OCI-LY3 (cell line): ENCODE data around the gene MRNIP.

Experiments
- H2AFZ ChIP-seq: fragments of 200-600, 300-600 bp; shearing (Covaris generic); 2 replicates; pipeline ENCODE4 v1.6.0; 2014; ENCODE audit warnings: antibody characterized with exemption, low read depth, low read length
- H3K27ac ChIP-seq: fragments of 200-600, 300-600 bp; sonication (generic); 2 replicates; pipeline ENCODE4 v1.5.1; 2014; ENCODE audit warnings: mild to moderate bottlenecking, low read length, moderate library complexity, mixed read lengths
- H3K27me3 ChIP-seq: fragments of 200-600, 300-600 bp; sonication (generic); 2 replicates; pipeline ENCODE4 v1.6.1; 2014; ENCODE audit warnings: low read depth, low read length, mixed read lengths
- H3K36me3 ChIP-seq: fragments of 200-600, 300-600 bp; sonication (generic); replicated peaks from 2 replicates; pipeline ENCODE3; 2014; ENCODE audit warnings: low read depth, low read length, mixed read lengths
- H3K4me1 ChIP-seq: fragments of 300-600, 200-600 bp; sonication (generic); 2 replicates; pipeline ENCODE4 v1.6.1; 2014; ENCODE audit warnings: low read length, mixed read lengths
- H3K4me2 ChIP-seq: fragments of 200-600, 300-600 bp; sonication (generic); 2 replicates; pipeline ENCODE4 v1.6.1; 2014; ENCODE audit warnings: low read length, mixed read lengths
- H3K4me3 ChIP-seq: fragments of 300-600, 200-600 bp; sonication (generic); 2 replicates; pipeline ENCODE4 v1.5.1; 2014; ENCODE audit warnings: antibody characterized with exemption, mild to moderate bottlenecking, low read length, moderate library complexity
- H3K79me2 ChIP-seq: fragments of 300-600, 200-600 bp; shearing (Covaris generic); 2 replicates; pipeline ENCODE4 v1.6.1; 2014; ENCODE audit warnings: mild to moderate bottlenecking, low read length, mixed read lengths
- H3K9ac ChIP-seq: fragments of 300-600, 200-600 bp; shearing (Covaris generic); 2 replicates; pipeline ENCODE4 v1.6.0; 2014; ENCODE audit warnings: mild to moderate bottlenecking, low read length, moderate library complexity
- H3K9me3 ChIP-seq: fragments of 200-600, 300-600 bp; shearing (Covaris generic); 2 replicates; pipeline ENCODE4 v1.6.1; 2014; ENCODE audit warnings: low read length, mixed read lengths; ENCODE audit not compliant: insufficient read depth
- H4K20me1 ChIP-seq: fragments of 200-600, 300-600 bp; sonication (generic); 2 replicates; pipeline ENCODE4 v1.6.1; 2016; ENCODE audit warnings: low read length, mixed read lengths; ENCODE audit not compliant: insufficient read depth
- CTCF ChIP-seq: fragments of 200-600, 300-600 bp; sonication (generic); IDR thresholded peaks from 2 replicates; pipeline ENCODE4 v1.5.1; 2014; ENCODE audit warnings: antibody characterized with exemption, low read length, low read depth
- EZH2phosphoT487 ChIP-seq: fragments of 200-600 bp; shearing (Covaris generic); IDR thresholded peaks from 2 replicates; pipeline ENCODE4 v1.6.1; 2018; ENCODE audit warnings: antibody characterized with exemption, mixed run types, low read depth

The MRNIP gene

GRCh38 chr5:179865491-179866240 lies 7.0 kb upstream of the MRNIP start:
- no peak overlapping the region for H3K4me3 ChIP-seq
- no peaks in the 10 kb centered on the region for H3K79me2 ChIP-seq
- H3K4me2 ChIP-seq, result no peak overlapping the region
- no peaks in the 10 kb centered on the region for H3K27me3 ChIP-seq
- no peaks in the 10 kb centered on the region for H3K9me3 ChIP-seq
- no peak overlapping the region for H3K9ac ChIP-seq
- TF ChIP-seq EZH2phosphoT487 (no peak), CTCF (no peak)
- H3K4me1 ChIP-seq, result no peaks in the 10 kb centered on the region
- H3K36me3 ChIP-seq, result peaks cover 67% of the 10 kb centered on the region
- no peak overlapping the region for H2AFZ ChIP-seq
- peaks cover 5% of the 10 kb centered on the region; the same call in 1 of the 2 replicates for H4K20me1 ChIP-seq
- H3K27ac ChIP-seq, result no peak overlapping the region

DNA sequence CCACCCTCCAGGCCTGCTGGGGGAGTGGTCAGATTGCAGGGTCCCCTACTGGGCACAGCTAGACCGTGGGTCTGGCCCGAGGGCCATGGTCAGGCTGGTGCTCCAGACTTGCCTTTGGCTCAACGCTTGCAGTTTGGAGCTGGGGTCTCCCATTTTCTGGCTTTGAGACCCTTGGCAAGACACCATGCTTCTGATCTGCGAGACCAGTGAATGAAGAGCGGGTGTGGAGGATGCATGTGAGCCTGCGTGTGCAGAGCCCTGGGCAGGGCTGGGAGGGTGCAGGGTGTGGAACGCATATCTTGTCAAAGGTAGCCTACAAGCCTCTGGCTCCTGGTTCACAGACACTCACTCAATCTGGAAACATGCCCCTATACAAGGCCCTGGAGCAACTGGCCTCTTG lies 6.1 kb upstream of the MRNIP start:
- Histone ChIP-seq H4K20me1 (peaks cover 5% of the 10 kb centered on the region; the same call in 1 of the 2 replicates), H3K36me3 (peaks cover 58% of the 10 kb centered on the region), H3K9ac (no peak overlapping the region), H3K4me1 (peaks cover 2% of the 10 kb centered on the region; the same call in 1 of the 2 replicates), H3K27me3 (no peaks in the 10 kb centered on the region), H3K9me3 (no peaks in the 10 kb centered on the region), H3K4me2 (no peak overlapping the region), H3K4me3 (no peak overlapping the region), H2AFZ (no peak overlapping the region), H3K27ac (no peak overlapping the region), H3K79me2 (0 out of 2 replicates have a peak, but pooled peaks cover 3% of the 10 kb centered on the region)
- TF ChIP-seq EZH2phosphoT487 (no peak), CTCF (no peak)

- Histone ChIP-seq H4K20me1 (peaks cover 5% of the 10 kb centered on the region; the same call in 1 of the 2 replicates), H3K4me1 (peaks cover 5% of the 10 kb centered on the region; the same call in 1 of the 2 replicates), H3K9me3 (no peaks in the 10 kb centered on the region), H3K79me2 (peaks cover 3% of the 10 kb centered on the region; the same call in 1 of the 2 replicates), H3K9ac (no peak overlapping the region), H2AFZ (no peak overlapping the region), H3K36me3 (peaks cover 51% of the 10 kb centered on the region), H3K4me3 (no peak overlapping the region), H3K27me3 (no peaks in the 10 kb centered on the region), H3K4me2 (no peak overlapping the region), H3K27ac (no peak overlapping the region)
- TF ChIP-seq EZH2phosphoT487 (no peak), CTCF (no peak)
Measured at GRCh38 chr5:179863449-179864085, 5.0 kb upstream of the MRNIP start.

DNA sequence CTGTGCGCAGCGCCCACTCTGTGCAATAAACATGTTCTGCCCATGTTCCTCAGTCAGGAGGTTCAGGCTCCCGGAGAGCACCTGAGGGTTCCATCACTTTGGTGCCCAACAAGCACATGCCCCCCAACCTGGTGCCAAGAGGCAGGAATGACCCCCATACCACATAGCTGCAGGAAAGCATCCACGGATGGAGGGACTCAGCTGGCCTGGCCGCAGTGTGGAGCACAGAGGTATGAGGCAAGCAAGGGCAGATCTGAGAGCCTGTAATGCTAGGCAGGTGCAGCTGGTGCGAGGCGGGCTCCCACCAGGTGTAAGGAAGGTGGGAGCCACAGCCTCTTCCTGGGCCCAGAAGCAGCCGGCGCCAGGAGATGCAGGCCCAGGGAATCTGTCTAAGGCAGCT lies 4.3 kb upstream of the MRNIP start:
- H3K27me3 ChIP-seq, result no peaks in the 10 kb centered on the region
- H3K27ac ChIP-seq, result no peak overlapping the region
- peaks cover 5% of the 10 kb centered on the region; the same call in 1 of the 2 replicates for H4K20me1 ChIP-seq
- H3K4me3 ChIP-seq, result no peak overlapping the region
- H3K9me3 ChIP-seq, result no peaks in the 10 kb centered on the region
- peaks cover 10% of the 10 kb centered on the region; the same call in 1 of the 2 replicates for H3K79me2 ChIP-seq
- H3K9ac ChIP-seq, result no peak overlapping the region
- H3K4me2 ChIP-seq, result no peak overlapping the region
- peaks cover 48% of the 10 kb centered on the region for H3K36me3 ChIP-seq
- TF ChIP-seq CTCF (no peak), EZH2phosphoT487 (no peak)
- H2AFZ ChIP-seq, result no peak overlapping the region
- H3K4me1 ChIP-seq, result peaks cover 5% of the 10 kb centered on the region; the same call in 1 of the 2 replicates
